Measurements from ENCODE around the gene RFPL1.
"Not testable (repeated sequence)": the region's sequence is repeated elsewhere in the genome, so short reads cannot be mapped to it uniquely, and the experiment has no call there.

RFPL1 gene

DNA sequence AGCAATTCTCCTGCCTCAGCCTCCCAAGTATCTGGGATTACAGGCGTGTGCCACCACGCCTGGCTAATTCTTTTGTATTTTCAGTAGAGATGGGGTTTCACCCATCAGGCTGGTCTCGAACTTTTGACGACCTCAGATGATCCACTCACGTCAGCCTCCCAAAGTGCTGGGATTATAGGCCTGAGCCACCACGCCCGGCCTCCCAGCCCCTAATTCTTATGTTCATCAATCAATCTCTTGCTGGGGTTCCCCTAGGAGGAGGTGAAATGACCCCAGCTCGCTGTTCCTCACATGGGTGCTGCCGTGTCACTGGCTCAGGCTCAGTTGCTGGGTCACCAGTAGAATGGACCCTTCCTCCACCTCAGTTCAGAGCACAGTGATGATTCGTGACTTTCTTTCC lies at the start of gene RFPL1:
Gene RFPL1, plus strand, starts transcription at position 301 of the 400 bp plus-strand sequence.
- DNase-seq, result not testable (repeated sequence)

DNA sequence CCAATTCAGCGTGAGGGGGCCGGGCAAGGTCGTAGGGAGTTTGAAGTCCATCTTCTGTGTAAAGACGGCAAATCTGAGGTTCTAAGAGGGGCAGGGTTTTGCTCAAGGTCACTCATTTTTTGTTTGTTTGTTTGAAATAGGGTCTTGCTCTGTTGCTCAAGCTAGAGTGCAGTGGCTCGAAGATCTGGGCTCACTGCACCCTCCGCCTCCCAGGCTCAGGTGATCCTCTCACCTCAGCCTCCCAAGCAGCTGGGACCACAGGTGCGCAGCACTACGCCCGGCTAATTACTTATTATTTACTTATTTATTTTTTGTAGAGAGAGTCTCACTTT lies 49.7 kb upstream of the RFPL1 start:
- DNase-seq, result no peak

DNA sequence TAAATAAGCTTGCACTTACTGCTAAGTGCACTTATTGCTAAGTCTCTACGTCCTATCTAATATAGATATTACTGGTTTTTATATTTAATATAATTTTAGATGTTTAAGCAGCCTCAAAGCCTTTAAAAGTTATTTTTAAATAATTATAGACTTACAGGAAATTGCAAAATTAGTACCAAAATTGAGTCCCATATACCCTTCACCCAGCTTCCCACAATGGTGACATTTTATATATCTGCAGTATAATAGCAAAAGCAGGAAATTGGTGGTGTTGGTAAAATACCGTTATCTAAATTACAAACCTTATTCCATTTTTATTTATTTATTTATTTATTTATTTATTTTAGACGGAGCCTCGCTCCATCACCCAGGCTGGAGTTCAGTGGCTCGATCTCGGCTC lies 48.1 kb upstream of the RFPL1 start:
- DNase-seq, result no peak

DNA sequence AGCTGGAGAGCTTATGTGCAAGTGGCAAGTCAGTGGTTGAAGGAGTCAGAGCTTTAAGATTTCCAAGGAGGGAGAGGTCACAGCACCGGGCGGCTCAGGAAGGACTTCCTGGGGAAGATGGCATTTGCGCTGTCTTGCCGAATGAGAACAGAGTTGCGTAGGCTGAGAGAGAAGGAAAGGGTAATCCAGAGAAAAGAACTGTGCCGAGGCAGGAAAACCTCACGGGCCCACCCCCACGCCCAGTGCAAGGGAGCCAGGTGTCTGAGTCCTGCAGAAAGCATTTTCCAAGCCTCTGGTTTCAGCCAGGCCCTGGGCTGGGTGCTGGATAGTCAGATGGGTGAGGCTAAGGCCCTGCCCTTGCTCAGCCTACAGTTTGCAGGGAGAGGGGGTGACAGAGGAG lies 46.8 kb upstream of the RFPL1 start:
- DNase-seq, result no peak

DNA sequence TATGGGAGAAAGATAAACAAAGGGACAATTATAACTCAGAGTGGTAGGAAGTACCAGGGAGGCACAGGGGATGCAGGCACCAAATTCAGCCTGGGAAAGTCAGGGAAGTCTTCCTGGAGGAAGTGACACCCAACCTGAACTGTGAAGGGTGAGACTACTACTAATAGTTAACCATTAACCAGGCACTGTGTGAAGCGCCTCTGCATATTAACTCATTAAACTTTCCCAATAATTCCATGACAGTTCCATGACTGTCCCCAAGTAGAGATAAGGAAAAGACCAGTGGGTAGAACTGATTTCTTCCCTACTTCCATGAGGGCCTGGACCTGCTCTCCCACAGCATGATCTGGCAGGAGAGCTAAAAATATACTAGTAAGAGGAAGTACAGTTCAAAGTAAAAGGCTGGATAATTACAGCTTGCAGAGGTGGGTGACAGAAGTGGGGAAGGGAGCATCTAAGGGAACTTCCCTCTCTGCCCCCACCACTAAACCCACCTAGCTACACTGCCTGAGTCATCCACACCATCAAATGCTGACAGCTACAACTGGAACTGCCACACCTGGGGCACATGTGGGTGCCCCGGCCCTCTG lies 45.3 kb upstream of the RFPL1 start:
- DNase-seq, result no peak

DNA sequence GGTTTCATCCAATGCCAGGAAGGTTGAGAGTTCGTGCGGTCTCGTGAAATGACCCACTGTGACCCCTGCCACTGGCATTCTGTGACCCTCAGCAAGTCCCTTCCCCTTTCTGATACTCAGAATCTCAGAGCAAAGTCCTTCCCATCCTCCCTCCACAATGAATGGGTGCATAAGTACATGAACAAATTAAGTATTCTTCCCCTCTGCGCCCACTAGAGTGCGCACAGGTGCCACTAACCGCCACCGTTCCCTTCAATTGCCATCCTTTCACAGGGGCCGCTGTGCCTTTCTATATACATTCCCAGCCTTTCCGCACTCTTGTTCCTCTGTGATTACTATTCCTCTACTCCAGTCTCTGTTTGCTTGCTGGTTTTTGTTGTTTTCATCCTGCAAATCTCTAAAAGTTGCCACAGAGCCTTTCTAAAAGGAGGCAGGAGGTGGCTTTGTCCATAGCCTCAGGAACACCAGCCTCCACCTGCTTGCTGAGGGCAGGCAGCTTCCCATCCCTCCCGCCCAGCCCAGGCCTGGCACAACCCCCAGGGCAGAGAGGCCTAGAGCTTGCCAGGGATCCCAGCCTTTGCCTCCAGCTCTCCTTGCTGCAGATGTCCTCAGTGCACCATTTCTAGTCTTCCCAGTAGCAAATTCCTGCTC lies 43.3 kb upstream of the RFPL1 start:
- DNase-seq, result peak; percentile 79

DNA sequence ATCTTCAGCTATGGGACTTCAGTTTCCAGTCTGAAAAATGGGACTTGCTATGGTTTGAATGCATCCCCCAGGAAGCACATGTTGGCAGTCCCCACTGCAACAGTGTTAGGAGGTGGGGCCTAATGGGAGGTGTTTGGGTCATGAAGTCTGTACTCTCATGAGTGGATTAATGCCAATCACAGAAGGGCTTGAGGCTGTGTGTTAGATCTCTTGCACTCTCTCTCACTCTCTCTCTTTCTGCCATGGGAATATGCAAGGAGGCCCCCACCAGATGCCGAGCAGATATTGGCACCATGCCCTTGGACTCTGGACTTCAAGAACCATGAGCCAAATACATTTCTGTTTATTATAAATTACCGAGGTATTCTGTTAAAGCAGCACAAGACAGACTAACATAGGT lies 42.3 kb upstream of the RFPL1 start:
- no peak for DNase-seq

DNA sequence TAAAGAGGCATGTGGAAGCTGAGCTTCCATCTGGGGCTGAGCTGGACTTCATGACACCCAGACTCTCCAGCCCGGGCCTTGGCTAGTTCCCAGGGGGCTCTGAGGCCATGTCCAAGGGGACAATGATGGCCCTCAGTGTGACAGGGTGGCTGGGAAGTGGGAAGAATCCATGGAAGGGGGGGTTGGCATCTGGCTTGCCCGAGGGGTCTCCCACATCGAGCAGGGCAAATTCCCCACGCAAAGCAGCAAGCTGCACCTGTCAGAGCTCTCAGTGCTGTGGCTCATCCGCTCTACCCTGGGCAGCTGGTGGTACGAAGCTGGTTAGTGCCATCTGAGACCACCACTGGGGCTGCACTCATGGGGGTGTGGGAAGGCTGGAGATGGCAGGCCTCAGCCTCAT lies 40.6 kb upstream of the RFPL1 start:
- DNase-seq, result no peak

DNA sequence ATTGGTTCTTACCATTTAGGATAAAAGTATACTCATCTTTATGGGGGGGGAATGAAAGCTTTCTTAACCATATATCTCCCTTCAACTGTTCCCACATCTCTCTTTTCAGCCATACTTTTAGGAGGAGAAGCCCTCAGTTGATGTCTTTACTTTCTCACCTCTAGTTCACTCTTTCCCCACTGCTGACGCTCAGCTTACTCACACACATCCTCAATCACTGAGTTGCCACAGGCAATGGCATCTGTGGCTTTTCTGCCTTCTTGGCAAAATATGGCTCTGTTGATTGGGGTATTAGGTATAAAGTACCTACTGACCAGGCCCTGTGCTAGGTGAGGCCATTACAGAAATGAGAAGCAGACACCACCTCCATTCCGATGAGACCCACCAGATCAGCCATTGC lies 37.8 kb upstream of the RFPL1 start:
- no peak for DNase-seq

DNA sequence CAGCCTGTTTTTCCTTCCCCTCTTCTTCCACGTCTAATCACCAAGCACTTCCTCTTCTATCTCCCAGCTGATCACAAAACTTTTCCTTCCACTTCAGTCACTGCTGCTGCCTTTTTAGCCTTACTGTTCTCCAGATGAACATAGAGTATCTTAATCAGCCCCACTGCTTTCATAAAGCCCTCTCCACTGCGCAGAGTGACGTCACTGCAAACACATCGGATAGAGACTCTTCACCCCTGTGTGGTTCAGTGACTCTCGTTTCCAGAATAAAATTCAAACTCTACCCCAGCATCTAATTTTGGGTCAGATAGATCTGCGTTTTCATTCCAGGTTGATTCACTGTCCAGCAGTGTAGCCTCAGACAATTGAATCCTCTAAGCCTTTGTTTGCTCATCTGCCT lies 36.8 kb upstream of the RFPL1 start:
- DNase-seq, result not testable (repeated sequence)

DNA sequence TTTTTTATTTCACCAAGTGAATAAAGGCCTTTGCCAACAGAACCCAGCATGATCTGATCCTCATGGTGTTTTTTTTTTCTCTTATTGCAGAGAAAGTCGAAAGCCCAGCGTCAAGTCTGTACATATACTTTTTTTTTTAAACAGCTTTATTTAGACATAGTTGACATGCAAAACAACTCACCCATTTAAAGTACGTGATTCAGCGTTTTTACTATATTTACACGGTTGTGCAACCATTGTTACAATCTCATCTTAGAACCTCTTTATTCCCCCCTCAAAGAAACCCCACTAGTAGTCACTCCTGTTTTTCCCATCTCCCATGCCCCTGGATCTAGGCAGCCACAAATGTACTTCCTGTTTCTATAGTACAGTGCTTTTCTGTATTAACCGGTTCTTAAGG lies 29.4 kb upstream of the RFPL1 start:
- no peak for DNase-seq

DNA sequence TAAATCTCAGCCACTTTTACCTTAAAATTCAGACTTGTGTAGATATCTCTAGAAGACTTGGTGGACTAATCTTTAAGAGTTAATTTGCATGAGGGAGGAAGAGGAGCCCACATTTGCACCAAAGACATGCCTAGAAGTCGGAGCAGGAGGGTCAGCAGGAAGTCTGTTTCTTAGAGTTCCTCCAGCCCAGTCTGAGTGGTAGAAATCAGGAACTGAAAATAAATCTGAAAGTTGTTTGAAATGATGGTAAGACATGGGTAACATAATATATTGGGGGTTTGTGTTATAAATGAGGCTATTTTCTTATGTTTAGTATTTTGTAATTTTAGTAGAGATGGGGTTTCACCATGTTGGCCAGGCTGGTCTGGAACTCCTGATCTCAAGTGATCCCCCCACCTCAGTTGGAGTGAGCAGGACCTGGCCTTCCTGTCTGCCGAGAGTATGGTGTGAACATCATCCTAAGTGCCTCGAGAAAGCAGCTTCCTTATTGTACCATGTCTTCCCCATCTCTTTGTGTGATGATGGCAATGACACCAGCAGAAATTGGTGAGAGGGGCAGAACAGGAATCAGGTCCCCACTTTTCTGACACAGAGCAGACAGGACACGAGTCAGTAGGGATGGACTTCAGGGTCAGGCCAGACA lies 26.7 kb upstream of the RFPL1 start:
- peak; percentile 58 for DNase-seq

DNA sequence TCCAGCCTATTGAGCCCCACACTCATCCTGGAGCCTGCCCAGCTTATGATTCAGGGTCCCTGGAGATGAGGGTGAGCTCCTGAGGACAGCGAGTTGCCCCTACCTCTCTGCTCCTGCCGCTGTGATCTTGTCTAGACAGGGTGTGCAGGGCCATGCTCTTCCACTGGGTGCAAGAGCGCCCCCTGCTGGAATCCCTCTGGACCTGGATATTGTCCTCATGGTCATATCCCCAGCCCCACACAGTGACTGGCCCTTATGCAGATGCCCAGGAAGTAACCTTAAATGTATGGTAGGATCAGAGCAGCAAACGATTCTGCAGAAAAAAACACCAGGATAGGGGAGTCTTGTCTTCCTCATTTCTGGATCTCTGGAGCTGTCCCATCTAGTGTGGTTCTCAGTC lies 25.6 kb upstream of the RFPL1 start:
- DNase-seq, result not testable (repeated sequence)

DNA sequence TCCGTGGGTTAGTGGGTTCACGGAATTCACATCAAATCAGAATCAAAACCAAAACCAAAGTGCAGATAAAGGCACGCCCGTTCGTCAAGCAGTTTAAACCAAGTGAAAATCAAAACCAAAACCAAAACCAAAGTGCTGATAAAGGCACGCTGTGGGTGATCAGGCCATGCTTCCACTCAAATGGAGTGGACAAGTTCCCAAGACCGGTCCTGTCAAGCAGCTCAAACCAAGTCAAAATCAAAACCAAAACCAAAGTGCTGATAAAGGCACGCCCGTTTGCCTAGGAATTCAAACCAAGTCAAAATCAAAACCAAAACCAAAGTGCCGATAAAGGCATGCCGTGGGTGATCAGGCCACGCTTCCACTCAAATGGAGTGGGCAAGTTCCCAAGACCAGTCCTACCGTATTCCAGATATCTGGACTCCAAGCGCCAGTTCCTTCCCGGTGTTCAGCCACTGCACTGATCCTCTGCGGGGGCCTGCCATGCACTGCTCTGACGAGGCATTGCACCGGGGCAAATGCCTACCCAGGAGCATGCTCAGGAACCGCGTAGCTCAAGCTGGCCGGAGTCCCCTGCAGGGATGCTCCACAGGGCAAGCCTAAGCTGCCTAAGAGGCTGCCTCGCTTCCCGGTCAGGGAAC lies 23.3 kb upstream of the RFPL1 start:
- DNase-seq, result peak; percentile 81

DNA sequence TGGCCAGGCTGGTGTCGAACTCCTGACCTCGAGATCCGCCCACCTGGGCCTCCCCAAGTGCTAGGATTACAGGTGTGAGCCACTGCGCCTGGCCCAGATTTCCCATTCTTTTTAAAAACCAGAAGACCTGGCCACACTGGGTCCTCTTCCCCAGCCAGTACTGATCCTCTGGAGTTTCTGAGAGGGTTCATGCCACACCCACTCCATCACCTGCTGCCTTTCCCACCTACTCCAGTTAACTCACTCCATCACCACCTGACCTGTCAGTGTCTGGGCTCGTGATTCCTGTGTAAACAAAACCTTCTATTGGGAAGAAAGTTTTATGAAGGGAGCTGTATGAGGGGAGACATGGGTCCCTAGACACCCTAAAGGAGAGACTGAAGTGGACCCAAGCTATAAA lies 19.7 kb upstream of the RFPL1 start:
- not testable (repeated sequence) for DNase-seq

DNA sequence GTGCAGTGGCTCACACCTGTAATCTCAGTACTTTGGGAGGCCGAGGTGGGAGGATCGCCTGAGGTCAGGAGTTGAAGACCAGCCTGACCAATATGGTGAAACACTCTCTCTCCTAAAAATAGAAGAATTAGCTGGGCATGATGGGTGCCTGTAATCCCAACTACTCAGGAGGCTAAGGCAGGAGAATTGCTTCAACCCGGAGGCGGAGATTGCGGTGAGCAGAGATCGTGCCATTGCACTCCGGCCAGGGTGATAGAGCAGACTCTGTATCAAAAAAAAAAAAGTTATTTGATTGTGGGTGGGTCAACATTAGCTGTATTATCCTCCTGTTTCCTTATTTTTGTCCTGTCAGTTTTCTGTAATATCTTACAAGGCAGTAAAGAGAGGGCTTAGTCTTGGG lies 11.9 kb upstream of the RFPL1 start:
- DNase-seq, result no peak

DNA sequence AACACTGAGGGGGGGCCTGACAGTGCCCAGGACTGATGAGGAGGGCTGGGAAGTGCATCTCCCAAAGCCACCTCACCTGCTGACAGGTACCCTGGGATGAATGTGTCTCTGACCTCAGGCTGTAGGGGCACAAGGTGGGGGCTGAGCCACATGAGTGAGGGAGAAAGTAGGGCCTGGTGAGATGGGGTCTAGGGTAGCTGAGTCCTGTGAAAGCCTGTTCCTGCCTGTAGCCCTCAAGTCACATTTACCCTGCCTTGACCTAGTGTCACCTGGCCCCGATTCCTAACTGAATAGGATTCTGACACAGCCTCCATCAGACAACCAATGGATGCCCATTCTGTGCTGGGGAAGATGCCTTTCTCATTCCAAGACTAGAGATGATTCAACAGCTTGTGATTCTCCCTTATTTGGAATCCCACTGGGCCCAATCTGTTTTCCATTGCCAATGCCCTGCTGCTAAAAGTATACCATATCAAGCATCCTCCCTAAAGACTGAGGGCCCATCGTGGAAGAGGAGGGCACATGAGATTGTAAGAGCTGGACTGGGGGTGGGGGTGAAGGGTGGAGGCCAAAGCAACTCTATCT lies 11.1 kb upstream of the RFPL1 start:
- DNase-seq, result no peak

DNA sequence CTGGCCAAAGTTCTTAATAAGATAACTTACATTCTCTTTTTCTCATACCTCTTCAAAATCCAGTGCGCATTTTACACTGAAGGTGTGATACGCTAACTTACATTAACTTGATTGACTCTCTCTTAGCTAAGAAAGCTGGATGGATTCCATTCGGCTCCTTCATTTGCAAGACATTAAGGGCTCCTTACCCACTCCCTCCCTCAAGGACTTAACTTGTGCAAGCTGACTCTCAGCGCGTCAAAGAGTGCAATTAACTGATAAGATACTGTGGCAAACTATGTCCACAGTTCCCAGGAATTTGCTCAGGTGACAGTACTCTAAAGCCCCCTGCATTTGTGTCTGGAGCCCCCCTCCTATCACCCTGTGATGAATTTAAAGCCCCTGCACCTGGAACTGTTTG lies 6.4 kb upstream of the RFPL1 start:
- DNase-seq, result no peak

DNA sequence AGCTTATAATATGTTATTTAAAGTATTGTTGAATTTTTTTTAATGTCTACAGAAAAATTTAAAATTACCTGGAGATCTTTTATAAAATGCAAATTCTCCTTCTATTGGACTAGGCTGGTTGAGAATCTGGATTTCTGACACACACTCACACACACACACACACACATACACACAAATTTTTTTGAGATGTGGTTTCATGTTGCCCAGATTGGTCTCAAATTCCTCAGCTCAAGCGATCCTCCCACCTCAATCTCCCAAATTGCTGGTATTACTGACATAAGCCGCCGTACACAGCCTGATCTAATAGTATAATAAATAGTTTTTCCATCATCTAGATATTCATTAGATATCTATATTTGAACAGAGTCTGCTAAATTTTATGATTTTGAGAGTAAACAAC lies 4.5 kb upstream of the RFPL1 start:
- no peak for DNase-seq

DNA sequence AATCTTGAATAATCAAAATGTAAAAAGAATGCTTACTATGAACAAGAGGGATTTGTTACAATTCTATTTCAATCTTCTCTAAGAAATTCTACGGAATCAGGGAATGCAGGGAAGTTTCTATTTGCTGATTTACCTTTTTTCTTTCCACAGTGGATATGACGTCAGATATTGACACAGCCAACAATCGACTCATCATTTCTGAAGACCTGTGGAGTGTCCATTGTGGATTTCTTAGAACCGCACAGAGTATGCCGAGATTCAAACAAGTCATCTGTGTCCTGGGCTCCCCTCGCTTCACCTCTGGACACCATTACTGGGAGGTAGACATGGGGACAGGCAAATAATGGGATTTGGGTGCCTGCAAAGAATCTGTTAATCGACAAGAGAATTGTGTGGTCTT lies 4.1 kb upstream of the RFPL1 start:
- no peak for DNase-seq

DNA sequence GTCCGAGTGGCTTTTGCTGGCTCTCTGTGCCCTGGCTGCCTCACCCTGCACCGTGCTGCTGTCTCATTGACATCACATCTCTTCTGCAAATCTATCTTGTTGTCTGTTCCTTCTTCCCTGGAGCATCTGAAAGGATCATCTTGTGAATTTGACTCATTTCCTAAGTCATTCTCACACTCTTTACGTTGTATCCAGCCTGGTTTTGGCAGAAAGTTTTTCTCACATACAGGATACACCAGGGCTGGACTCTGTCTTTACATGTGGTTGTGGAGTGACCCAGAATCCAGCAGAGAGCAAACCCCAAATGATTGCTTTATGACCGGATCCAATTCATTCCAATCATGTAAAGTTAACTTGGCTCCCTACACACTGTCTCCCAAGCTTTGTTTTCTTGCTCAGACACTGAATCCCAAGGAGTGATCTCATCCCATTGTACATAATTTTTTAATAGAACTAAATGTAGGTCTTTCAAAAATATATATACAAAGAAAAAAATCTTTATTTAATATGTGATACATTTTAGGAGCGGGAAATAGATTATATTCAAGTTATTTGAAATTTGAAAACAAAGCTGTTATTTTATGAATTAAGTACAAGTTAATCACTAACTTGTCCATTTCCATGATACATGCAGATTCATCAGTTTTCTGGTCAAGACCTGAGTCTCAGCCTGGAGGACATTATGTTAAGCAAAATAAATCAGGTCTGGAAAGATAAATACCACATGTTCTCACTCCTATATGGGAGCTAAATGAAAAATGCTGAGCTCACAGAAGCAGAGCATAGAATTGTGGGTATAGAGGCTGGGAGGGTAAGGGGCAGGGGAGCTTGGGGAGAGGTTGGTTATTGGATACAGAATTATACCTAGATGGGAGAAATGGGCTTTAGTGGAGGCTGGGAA lies 2.9 kb upstream of the RFPL1 start:
- no peak for DNase-seq

DNA sequence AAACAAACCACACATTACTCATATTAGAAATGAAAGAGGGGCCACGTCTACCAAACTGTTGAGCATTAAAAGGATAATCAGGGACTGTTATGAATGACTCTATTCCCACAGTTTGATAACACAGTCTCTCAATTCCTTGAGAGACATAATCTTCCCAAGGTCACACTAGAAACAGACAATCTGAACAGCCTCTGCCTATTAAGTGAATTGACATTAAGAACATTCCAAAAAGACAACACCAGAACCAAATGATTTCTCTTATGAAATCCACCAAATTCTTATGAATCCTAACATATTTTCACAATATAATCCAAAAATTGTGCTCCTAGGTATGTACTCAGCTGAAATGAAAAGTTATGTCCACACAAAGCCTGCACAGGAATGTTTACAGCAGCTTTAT lies 4.6 kb downstream of the RFPL1 start:
- DNase-seq, result no peak

DNA sequence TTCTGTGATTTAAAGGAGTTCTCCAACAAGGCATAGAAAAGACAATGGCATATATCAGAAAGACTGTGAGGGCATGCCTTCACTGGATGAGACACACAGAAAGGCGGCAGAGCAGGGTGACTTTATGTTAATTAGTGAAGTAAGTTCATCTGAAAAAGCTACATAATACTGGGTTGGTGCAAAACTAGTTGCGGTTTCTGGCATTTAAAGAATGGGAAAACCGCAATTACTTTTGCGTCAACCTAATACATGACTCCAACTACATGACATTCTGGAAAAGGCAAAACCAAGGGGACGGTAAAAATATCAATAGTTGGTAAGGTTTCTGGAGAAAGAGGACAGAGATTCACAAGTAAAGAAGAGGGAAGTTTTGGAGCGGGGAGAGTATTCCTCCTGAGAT lies 5.1 kb downstream of the RFPL1 start:
- no peak for DNase-seq

Data from RPMI8226 (cell line).